ENCODE results near the gene ORC3. TPM values are rescaled to one million over a fixed set of nuclear protein-coding genes. Genes with fewer than 3 reads are reported as not detected.

The ORC3 gene
- total RNA-seq, 4 donors from 2014 or later, result 11.2 to 24.8 (median 16.9) TPM

DNA sequence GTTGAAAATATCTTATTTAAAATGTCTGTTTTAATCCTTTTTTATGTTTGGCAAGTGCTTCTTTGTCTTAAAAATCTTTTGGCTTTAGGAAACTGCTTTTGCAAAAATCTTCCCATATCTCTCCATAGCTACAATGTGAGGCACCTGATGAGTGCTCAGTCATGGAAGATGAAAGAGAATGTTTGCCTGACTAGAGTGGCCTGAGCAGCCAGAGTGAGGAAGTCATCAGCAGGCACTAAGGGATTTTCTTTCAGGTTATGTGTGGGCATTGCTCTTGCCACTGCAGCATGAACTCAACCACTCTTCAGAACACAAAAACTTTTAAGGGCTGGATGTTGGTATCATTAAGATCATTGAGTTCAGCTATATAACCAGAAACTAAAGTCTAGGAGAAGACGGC, 64.2 kb downstream of the ORC3 start:
- Histone ChIP-seq H3K36me3 (no peaks in the 10 kb centered on the region), H3K9me3 (no peaks in the 10 kb centered on the region), H3K4me1 (no peaks in the 10 kb centered on the region), H3K27ac (no peak overlapping the region), H3K4me3 (no peak overlapping the region), H3K27me3 (no peaks in the 10 kb centered on the region)
- TF ChIP-seq, protein P1, sequence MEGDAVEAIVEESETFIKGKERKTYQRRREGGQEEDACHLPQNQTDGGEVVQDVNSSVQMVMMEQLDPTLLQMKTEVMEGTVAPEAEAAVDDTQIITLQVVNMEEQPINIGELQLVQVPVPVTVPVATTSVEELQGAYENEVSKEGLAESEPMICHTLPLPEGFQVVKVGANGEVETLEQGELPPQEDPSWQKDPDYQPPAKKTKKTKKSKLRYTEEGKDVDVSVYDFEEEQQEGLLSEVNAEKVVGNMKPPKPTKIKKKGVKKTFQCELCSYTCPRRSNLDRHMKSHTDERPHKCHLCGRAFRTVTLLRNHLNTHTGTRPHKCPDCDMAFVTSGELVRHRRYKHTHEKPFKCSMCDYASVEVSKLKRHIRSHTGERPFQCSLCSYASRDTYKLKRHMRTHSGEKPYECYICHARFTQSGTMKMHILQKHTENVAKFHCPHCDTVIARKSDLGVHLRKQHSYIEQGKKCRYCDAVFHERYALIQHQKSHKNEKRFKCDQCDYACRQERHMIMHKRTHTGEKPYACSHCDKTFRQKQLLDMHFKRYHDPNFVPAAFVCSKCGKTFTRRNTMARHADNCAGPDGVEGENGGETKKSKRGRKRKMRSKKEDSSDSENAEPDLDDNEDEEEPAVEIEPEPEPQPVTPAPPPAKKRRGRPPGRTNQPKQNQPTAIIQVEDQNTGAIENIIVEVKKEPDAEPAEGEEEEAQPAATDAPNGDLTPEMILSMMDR (IDR thresholded peaks at IDR 0.05), result no peak
- no peak for TF ChIP-seq POLR2A (IDR thresholded peaks at IDR 0.05)
- no peak for DNase-seq

DNA sequence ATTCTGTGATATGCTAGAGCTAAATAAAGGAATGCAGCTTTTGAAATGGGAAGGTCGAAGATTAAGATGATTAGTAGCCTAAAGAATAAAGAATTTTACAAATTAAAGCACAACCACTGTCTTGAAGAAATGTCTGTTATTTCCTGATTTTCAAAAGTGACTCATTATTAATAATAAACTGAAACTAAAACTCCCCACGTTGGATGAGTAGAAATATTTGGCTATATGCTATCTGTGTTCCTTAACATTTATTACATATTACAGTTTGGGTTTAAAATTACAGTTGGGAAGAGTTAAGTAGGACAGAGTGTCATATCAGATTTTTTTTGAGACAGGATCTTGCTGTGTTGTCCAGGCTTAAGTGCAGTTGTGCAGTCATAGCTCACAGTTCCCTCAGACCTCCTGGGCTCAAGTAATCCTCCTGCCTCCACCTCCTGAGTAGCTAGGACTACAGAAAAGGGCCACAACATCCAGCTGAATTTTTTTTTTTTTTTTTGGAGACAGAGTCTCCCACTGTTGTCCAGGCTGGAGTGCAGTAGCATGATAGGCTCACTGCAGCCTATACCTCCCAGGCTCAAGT, 65.0 kb downstream of the ORC3 start:
- Histone ChIP-seq H3K27ac (no peak overlapping the region), H3K4me1 (no peaks in the 10 kb centered on the region), H3K4me3 (no peak overlapping the region), H3K27me3 (no peaks in the 10 kb centered on the region), H3K9me3 (no peaks in the 10 kb centered on the region), H3K36me3 (no peaks in the 10 kb centered on the region)
- DNase-seq, result no peak
- TF ChIP-seq POLR2A (IDR thresholded peaks at IDR 0.05), result no peak
- TF ChIP-seq, protein P1 (IDR thresholded peaks at IDR 0.05), result no peak

DNA sequence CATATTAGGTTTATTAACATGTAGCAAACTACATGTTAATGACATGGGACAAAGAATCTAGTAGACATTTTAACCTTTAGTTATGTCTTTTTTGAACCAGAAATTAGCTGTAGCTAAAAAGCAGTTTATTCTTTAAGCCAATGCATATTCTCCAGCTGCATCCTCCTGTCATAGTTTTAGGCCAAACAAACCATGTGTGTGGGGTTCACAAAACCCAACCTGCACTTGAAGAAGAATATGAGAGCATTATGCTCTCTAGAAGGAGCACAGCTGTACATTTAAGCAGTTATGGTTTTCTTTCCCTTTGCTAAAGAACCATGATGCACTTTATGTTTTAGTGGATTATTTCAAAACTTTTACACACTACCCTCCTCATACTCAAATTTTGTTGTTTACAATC, 65.9 kb downstream of the ORC3 start:
- TF ChIP-seq, protein P1 (IDR thresholded peaks at IDR 0.05), result no peak
- no peak for TF ChIP-seq POLR2A (IDR thresholded peaks at IDR 0.05)
- Histone ChIP-seq H3K27me3 (no peaks in the 10 kb centered on the region), H3K9me3 (no peaks in the 10 kb centered on the region), H3K4me3 (no peak overlapping the region), H3K36me3 (no peaks in the 10 kb centered on the region), H3K4me1 (no peaks in the 10 kb centered on the region), H3K27ac (no peak overlapping the region)
- no peak for DNase-seq

DNA sequence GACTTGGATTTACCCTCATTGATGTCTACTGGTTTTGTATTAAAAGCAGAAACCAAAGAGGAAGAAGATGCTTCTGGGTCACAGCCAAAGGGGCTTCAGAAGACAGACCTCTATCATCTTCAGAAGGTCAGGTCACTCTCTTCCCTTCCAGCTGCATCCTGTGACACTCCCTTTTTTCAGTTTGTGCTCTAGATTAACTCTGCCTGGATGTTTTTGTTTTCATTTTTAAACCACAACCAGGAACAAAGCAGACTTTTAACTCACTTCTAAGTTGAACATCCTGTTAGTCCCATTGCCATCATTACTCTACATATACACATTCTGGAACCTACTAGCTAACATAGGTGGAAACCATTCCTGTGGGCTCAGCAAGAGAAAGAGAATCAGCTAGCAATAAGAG, 66.9 kb downstream of the ORC3 start:
- Histone ChIP-seq H3K36me3 (peaks cover 0 to 5% (median 0%) of the 10 kb centered on the region in 3 donors), H3K9me3 (no peaks in the 10 kb centered on the region), H3K4me3 (no peak overlapping the region), H3K27me3 (no peaks in the 10 kb centered on the region), H3K27ac (no peak overlapping the region), H3K4me1 (no peaks in the 10 kb centered on the region)
- DNase-seq, result no peak
- TF ChIP-seq, protein P1 (IDR thresholded peaks at IDR 0.05), result no peak
- TF ChIP-seq POLR2A (IDR thresholded peaks at IDR 0.05), result no peak

DNA sequence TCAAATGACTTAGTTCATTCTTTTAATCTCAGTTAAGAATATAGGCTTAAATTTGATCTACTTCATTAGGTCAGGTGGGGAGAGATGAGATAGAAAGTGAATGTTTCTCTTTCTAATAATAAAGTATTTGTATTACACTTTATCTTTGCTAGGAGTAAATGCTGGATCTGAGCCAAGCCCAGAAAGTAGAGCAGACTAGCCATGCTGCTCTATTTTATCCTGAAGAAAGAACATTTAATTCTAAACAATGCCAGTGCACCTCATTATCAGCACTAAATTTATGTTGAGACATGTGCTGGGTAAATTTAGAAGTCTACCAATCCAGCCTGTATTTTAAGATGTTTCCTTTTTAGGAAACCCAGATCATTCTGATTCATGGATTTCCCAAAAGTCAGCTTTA, 68.6 kb downstream of the ORC3 start:
- H3K27ac ChIP-seq, result no peak overlapping the region
- no peaks in the 10 kb centered on the region for H3K4me1 ChIP-seq
- H3K9me3 ChIP-seq, result no peaks in the 10 kb centered on the region
- peaks cover 0 to 5% (median 0%) of the 10 kb centered on the region in 3 donors for H3K36me3 ChIP-seq
- no peaks in the 10 kb centered on the region for H3K27me3 ChIP-seq
- TF ChIP-seq, protein P1 (IDR thresholded peaks at IDR 0.05), result no peak
- no peak for TF ChIP-seq POLR2A (IDR thresholded peaks at IDR 0.05)
- no peak for DNase-seq
- no peak overlapping the region for H3K4me3 ChIP-seq

Data from Peyer's patch (tissue), 4 donors.